ENCODE measurements around the gene TTLL4. TPM values are rescaled to one million over a fixed set of nuclear protein-coding genes. Genes with fewer than 3 reads are reported as not detected.

The TTLL4 gene
- total RNA-seq, 2 experiments from 2014 or later, result 31.6 TPM

- no peak overlapping the region for H3K4me3 Mint-ChIP-seq
These were observed 22.8 kb downstream of the TTLL4 start for GRCh38 chr2:218733171-218734021.

DNA sequence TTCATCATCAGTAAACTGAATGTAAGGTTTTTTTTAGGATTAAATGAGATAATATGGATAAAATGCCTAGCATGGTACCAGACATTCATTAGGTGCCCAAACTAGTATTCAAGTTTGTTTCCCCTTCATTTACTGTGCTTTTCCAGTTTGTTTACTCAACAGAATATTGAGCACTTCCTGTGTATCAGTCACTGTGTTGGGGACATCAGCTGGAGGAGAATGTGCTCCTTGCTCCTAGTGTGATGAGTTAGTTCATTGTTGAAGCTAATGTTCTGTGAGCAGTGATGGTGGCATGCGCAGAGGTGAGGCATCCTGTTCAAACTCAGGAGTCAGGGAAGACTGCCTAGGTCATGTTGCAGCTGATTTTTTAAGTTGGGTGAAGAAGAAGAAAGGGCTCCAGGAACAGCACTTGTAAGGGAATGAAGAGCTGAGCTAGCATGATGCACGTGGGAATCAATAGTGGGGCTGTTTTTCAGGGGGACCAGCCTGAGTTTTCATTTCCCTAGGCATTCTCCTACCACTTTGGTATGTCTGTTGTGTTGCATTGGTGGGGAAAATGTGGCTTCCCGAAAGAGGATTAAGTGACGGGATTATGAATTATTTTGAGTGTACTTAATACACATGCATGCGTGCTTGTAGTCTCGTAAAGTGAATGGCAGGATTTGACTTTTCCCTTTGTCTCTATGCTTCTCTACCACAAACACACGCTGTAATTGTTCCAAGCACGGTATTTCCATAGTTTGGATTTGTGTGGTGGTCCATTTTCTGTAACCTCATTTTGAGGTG, 23.7 kb downstream of the TTLL4 start:
- H3K27me3 Mint-ChIP-seq, result no peaks in the 10 kb centered on the region
- no peak overlapping the region for H3K27ac Mint-ChIP-seq
- peaks cover 22% of the 10 kb centered on the region for H3K4me1 Mint-ChIP-seq
- no peaks in the 10 kb centered on the region for H3K9me3 Mint-ChIP-seq
- H3K4me3 Mint-ChIP-seq, result no peak overlapping the region
- CTCF ChIA-PET, result interaction anchor here (0.7 to 1.0 kb wide), 2 partner anchors 12 to 24 kb away, joined by 3 to 5 read pairs; partner anchors contain the start of gene TTLL4
- peaks cover 18% of the 10 kb centered on the region for H3K36me3 Mint-ChIP-seq (ENCODE audit: low read depth)
- POLR2A ChIA-PET, result no interaction called here
- no peak for DNase-seq

More at GRCh38 chr2:218733171-218734021, 22.8 kb downstream of the TTLL4 start:
- Mint-ChIP-seq H3K4me1 (peaks cover 22% of the 10 kb centered on the region), H3K27ac (peak overlapping the region; percentile 28), H3K9me3 (no peaks in the 10 kb centered on the region), H3K36me3 (ENCODE audit: low read depth) (peaks cover 15% of the 10 kb centered on the region), H3K27me3 (no peaks in the 10 kb centered on the region)
- ChIA-PET CTCF (interaction anchor here (0.7 to 4.0 kb wide), 5 partner anchors 9 to 165 kb away, joined by 3 to 15 read pairs (median 5); partner anchors contain the start of gene TTLL4), POLR2A (no interaction called here)
- peak; percentile 10 for DNase-seq

- H3K27ac Mint-ChIP-seq, result no peak overlapping the region
- DNase-seq, result no peak
- CTCF ChIA-PET, result interaction anchor here (0.6 to 2.8 kb wide), 4 partner anchors 9 to 673 kb away, joined by 3 to 12 read pairs (median 5); no protein-coding TSS in a partner anchor
- POLR2A ChIA-PET, result no interaction called here
- H3K36me3 Mint-ChIP-seq (ENCODE audit: low read depth), result peaks cover 27% of the 10 kb centered on the region
- H3K4me3 Mint-ChIP-seq, result no peak overlapping the region
- no peaks in the 10 kb centered on the region for H3K27me3 Mint-ChIP-seq
- H3K9me3 Mint-ChIP-seq, result no peaks in the 10 kb centered on the region
- peaks cover 22% of the 10 kb centered on the region for H3K4me1 Mint-ChIP-seq
These were observed 25.9 kb downstream of the TTLL4 start for GRCh38 chr2:218736531-218736930.

GRCh38 chr2:218743068-218743467, 32.4 kb downstream of the TTLL4 start:
- H3K36me3 Mint-ChIP-seq (ENCODE audit: low read depth), result peaks cover 45% of the 10 kb centered on the region

DNA sequence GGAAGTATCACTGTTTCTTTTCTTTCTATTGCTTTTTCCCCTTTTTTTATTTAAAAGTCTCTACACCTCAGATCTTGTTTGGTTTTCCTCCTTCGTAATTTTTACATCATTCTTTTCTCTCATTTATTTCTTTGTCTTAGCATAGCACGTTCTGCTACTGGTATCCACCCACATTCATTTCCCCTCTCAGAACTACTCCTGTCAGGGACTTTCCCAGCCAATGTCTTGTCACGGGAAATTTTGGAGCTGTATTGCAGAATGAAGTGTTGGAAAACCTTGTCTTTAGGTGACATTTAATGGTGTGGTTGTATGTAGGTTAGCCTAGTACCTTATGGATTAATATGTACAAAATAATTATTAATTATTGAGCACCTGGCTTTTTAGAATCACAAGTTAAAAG, 34.0 kb downstream of the TTLL4 start:
- H3K9me3 Mint-ChIP-seq, result no peaks in the 10 kb centered on the region
- H3K36me3 Mint-ChIP-seq (ENCODE audit: low read depth), result peaks cover 42% of the 10 kb centered on the region
- H3K4me1 Mint-ChIP-seq, result peaks cover 5% of the 10 kb centered on the region
- ChIA-PET CTCF (no interaction called here), POLR2A (no interaction called here)
- no peak overlapping the region for H3K27ac Mint-ChIP-seq
- H3K4me3 Mint-ChIP-seq, result no peak overlapping the region
- no peaks in the 10 kb centered on the region for H3K27me3 Mint-ChIP-seq
- DNase-seq, result no peak

More at GRCh38 chr2:218743068-218743467, 32.4 kb downstream of the TTLL4 start:
- Mint-ChIP-seq H3K27ac (no peak overlapping the region), H3K4me1 (peaks cover 5% of the 10 kb centered on the region), H3K9me3 (no peaks in the 10 kb centered on the region), H3K4me3 (no peak overlapping the region), H3K27me3 (no peaks in the 10 kb centered on the region)
- no peak for DNase-seq
- ChIA-PET POLR2A (no interaction called here), CTCF (interaction anchor here (0.6 to 1.3 kb wide), 2 partner anchors 10 to 105 kb away, joined by 3 read pairs; no protein-coding TSS in a partner anchor)

GRCh38 chr2:218745160-218745558, 34.5 kb downstream of the TTLL4 start:
- no peak overlapping the region for H3K27ac Mint-ChIP-seq
- CTCF ChIA-PET, result no interaction called here
- DNase-seq, result no peak
- POLR2A ChIA-PET, result no interaction called here
- H3K36me3 Mint-ChIP-seq (ENCODE audit: low read depth), result peaks cover 38% of the 10 kb centered on the region
- H3K4me1 Mint-ChIP-seq, result peaks cover 5% of the 10 kb centered on the region
- no peaks in the 10 kb centered on the region for H3K9me3 Mint-ChIP-seq
- H3K4me3 Mint-ChIP-seq, result no peak overlapping the region
- H3K27me3 Mint-ChIP-seq, result no peaks in the 10 kb centered on the region

DNA sequence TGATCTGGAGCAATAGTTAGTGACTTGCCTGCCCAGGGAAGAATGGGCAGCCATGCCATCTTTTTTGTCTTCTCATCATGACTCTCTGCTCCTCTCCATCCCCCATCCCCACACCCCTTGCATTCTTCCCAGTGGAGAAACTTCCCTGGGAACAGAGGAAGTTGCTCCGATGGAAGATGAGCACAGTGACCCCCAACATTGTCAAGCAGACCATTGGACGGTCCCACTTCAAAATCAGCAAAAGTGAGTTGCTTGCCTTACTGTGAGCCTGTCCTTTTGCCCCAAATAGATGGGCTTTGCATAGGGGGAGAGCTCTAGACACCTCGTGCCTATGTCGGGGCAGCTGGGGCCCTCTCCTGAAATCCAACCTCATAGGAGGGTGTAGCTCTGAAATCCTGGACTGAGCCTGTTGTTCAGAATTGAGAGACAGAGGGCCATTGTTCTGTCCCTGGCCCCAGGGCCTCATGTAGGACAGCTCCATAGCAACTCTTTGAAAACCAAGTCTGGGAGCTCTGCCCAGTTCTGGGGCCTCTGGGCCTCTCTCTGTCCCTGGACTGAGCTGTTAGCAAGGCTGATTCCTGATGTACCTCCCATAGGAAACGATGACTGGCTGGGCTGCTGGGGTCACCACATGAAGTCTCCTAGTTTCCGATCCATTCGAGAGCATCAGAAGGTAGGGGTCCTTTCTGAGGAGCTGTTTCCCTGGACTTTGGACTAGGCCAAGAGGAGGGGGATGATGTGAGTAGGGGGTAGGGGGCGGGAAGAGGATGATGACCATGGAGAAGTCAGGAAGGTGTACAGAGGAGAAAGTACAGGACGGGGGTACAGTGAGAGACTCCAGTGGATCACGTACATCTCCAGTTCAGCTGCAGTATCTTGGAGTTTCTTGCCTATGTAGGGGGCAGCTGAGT, 35.2 kb downstream of the TTLL4 start:
- CTCF ChIA-PET, result interaction anchor here (0.8 to 1.7 kb wide), 3 partner anchors 13 to 102 kb away, joined by 5 to 7 read pairs (median 5); no protein-coding TSS in a partner anchor
- Mint-ChIP-seq H3K4me3 (no peak overlapping the region), H3K27ac (no peak overlapping the region), H3K4me1 (peaks cover 5% of the 10 kb centered on the region), H3K9me3 (no peaks in the 10 kb centered on the region), H3K27me3 (no peaks in the 10 kb centered on the region), H3K36me3 (ENCODE audit: low read depth) (peaks cover 37% of the 10 kb centered on the region)
- no peak for DNase-seq
- POLR2A ChIA-PET, result no interaction called here

DNA sequence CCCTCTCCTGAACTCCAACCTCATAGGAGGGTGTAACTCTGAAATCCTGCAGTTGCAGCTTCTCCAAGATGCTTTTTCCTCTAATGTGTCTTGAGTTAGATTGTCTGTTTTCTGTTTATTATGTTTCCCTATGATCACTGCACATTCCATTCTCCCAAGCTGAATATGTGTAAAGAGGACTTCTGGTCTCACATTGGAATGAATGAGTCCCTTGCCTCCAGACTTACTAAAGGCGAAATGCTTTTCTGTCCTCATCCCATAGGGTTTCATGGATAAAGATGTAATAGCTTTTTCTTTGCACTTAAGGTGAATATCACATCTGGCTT, 35.8 kb downstream of the TTLL4 start:
- Mint-ChIP-seq H3K4me1 (peaks cover 5% of the 10 kb centered on the region), H3K9me3 (no peaks in the 10 kb centered on the region), H3K27me3 (no peaks in the 10 kb centered on the region), H3K36me3 (ENCODE audit: low read depth) (peaks cover 38% of the 10 kb centered on the region), H3K27ac (no peak overlapping the region), H3K4me3 (no peak overlapping the region)
- DNase-seq, result no peak
- ChIA-PET POLR2A (no interaction called here), CTCF (interaction anchor here (0.8 to 1.7 kb wide), 4 partner anchors 14 to 101 kb away, joined by 3 to 7 read pairs (median 5); no protein-coding TSS in a partner anchor)

GRCh38 chr2:218746960-218747359, 36.3 kb downstream of the TTLL4 start:
- no peak overlapping the region for H3K4me3 Mint-ChIP-seq
- peaks cover 5% of the 10 kb centered on the region for H3K4me1 Mint-ChIP-seq
- H3K27ac Mint-ChIP-seq, result no peak overlapping the region
- no peaks in the 10 kb centered on the region for H3K27me3 Mint-ChIP-seq
- peaks cover 41% of the 10 kb centered on the region for H3K36me3 Mint-ChIP-seq (ENCODE audit: low read depth)
- ChIA-PET POLR2A (no interaction called here), CTCF (interaction anchor here (0.8 to 1.7 kb wide), 4 partner anchors 15 to 100 kb away, joined by 3 to 7 read pairs (median 5); no protein-coding TSS in a partner anchor)
- no peak for DNase-seq
- no peaks in the 10 kb centered on the region for H3K9me3 Mint-ChIP-seq

- Mint-ChIP-seq H3K9me3 (no peaks in the 10 kb centered on the region), H3K27me3 (no peaks in the 10 kb centered on the region), H3K27ac (no peak overlapping the region), H3K36me3 (ENCODE audit: low read depth) (peaks cover 49% of the 10 kb centered on the region), H3K4me3 (no peak overlapping the region), H3K4me1 (peaks cover 5% of the 10 kb centered on the region)
- no peak for DNase-seq
- ChIA-PET POLR2A (no interaction called here), CTCF (no interaction called here)
These were observed 38.3 kb downstream of the TTLL4 start for GRCh38 chr2:218748741-218749441.

DNA sequence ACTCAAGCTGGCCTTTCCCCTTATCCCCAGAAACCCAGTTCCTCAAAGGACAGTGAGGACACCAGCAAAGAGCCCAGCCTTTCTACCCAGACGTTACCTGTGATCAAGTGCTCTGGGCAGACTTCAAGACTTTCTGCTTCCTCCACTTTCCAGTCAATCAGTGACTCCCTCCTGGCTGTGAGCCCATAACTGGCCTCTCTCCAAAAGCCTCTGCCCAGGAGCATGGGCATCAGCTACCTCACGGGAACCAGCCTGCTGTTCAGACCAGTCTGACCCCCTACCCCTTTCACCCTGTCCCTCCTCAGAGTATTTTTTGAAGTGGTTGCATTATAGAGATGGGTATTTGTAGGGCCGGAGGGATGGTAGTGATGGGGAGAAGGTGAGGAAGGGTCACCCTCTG, 43.6 kb downstream of the TTLL4 start:
- peaks cover 24% of the 10 kb centered on the region for H3K36me3 Mint-ChIP-seq (ENCODE audit: low read depth)
- POLR2A ChIA-PET, result no interaction called here
- H3K4me3 Mint-ChIP-seq, result no peak overlapping the region
- CTCF ChIA-PET, result interaction anchor here (0.9 to 1.2 kb wide), 3 partner anchors 9 to 122 kb away, joined by 3 to 4 read pairs (median 3); no protein-coding TSS in a partner anchor
- H3K27ac Mint-ChIP-seq, result no peak overlapping the region
- no peaks in the 10 kb centered on the region for H3K27me3 Mint-ChIP-seq
- no peaks in the 10 kb centered on the region for H3K9me3 Mint-ChIP-seq
- no peak for DNase-seq
- H3K4me1 Mint-ChIP-seq, result no peaks in the 10 kb centered on the region

DNA sequence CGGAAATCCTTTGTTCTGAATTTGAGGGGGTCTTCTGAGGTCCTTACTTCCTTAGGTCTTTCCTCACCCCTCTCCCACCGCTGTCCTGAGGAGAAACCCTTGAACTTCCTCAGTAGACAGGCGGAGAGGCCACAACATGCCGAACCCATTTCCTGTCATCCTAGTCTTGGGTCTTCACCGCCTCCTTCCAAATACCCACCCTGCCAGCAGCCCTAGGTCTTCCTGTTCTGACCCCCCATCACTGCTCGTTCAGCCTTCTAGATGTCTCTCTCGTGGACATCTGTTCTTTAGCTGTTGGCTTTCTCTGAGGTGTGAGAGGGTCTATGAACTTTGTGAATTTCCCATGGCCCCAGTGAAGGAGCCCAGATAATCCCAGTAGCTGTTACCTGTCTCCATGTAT, 44.1 kb downstream of the TTLL4 start:
- CTCF ChIA-PET, result interaction anchor here (0.9 to 1.2 kb wide), 3 partner anchors 8 to 122 kb away, joined by 3 to 4 read pairs (median 3); no protein-coding TSS in a partner anchor
- Mint-ChIP-seq H3K36me3 (ENCODE audit: low read depth) (peaks cover 24% of the 10 kb centered on the region), H3K9me3 (no peaks in the 10 kb centered on the region), H3K4me1 (no peaks in the 10 kb centered on the region), H3K27ac (no peak overlapping the region), H3K4me3 (no peak overlapping the region), H3K27me3 (no peaks in the 10 kb centered on the region)
- POLR2A ChIA-PET, result no interaction called here
- DNase-seq, result no peak
